ENCODE data around the gene NUP153.
"Not testable (repeated sequence)": the region's sequence is repeated elsewhere in the genome, so short reads cannot be mapped to it uniquely, and the experiment has no call there.

Gene NUP153

GRCh38 chr6:17706580-17707370 lies at the start of gene NUP153:
NUP153 (minus strand) TSS chr6:17706925; CDS start chr6:17706387, 538 bp downstream.
- DNase-seq (ENCODE audit: extremely low read depth in 1 of 2, low read depth in 1 of 2), result peak; percentile 96 to 98

- DNase-seq (ENCODE audit: extremely low read depth in 1 of 2, low read depth in 1 of 2), result no peak
Observed at GRCh38 chr6:17754254-17754653, 47.5 kb upstream of the NUP153 start.

- DNase-seq (ENCODE audit: extremely low read depth in 1 of 2, low read depth in 1 of 2), result not testable (repeated sequence)
Observed at GRCh38 chr6:17745324-17745723, 38.6 kb upstream of the NUP153 start.

- DNase-seq (ENCODE audit: extremely low read depth in 1 of 2, low read depth in 1 of 2), result not testable (repeated sequence)
Observed at GRCh38 chr6:17744757-17745308, 38.1 kb upstream of the NUP153 start.

GRCh38 chr6:17744019-17744756 lies 37.5 kb upstream of the NUP153 start:
- no peak for DNase-seq (ENCODE audit: extremely low read depth in 1 of 2, low read depth in 1 of 2)

- no peak for DNase-seq (ENCODE audit: extremely low read depth in 1 of 2, low read depth in 1 of 2)
Observed at GRCh38 chr6:17741507-17741906, 34.8 kb upstream of the NUP153 start.

GRCh38 chr6:17740559-17741220 lies 34.0 kb upstream of the NUP153 start:
- no peak for DNase-seq (ENCODE audit: extremely low read depth in 1 of 2, low read depth in 1 of 2)

GRCh38 chr6:17737704-17738252 lies 31.1 kb upstream of the NUP153 start:
- no peak for DNase-seq (ENCODE audit: extremely low read depth in 1 of 2, low read depth in 1 of 2)

GRCh38 chr6:17735311-17735710 lies 28.6 kb upstream of the NUP153 start:
- not testable (repeated sequence) for DNase-seq (ENCODE audit: extremely low read depth in 1 of 2, low read depth in 1 of 2)

GRCh38 chr6:17730078-17730704 lies 23.5 kb upstream of the NUP153 start:
- DNase-seq (ENCODE audit: extremely low read depth in 1 of 2, low read depth in 1 of 2), result no peak

GRCh38 chr6:17729223-17730077 lies 22.7 kb upstream of the NUP153 start:
- DNase-seq (ENCODE audit: extremely low read depth in 1 of 2, low read depth in 1 of 2), result no peak

- DNase-seq (ENCODE audit: extremely low read depth in 1 of 2, low read depth in 1 of 2), result no peak
Observed at GRCh38 chr6:17728551-17729222, 22.0 kb upstream of the NUP153 start.

GRCh38 chr6:17725083-17725482 lies 18.4 kb upstream of the NUP153 start:
- no peak for DNase-seq (ENCODE audit: extremely low read depth in 1 of 2, low read depth in 1 of 2)

- no peak for DNase-seq (ENCODE audit: extremely low read depth in 1 of 2, low read depth in 1 of 2)
Observed at GRCh38 chr6:17724341-17724740, 17.6 kb upstream of the NUP153 start.

- no peak for DNase-seq (ENCODE audit: extremely low read depth in 1 of 2, low read depth in 1 of 2)
Observed at GRCh38 chr6:17721671-17722070, 14.9 kb upstream of the NUP153 start.

GRCh38 chr6:17719323-17720041 lies 12.8 kb upstream of the NUP153 start:
- DNase-seq (ENCODE audit: extremely low read depth in 1 of 2, low read depth in 1 of 2), result no peak

GRCh38 chr6:17716221-17716620 lies 9.5 kb upstream of the NUP153 start:
- DNase-seq (ENCODE audit: extremely low read depth in 1 of 2, low read depth in 1 of 2), result no peak

Data from stimulated activated CD8-positive, alpha-beta memory T cell treated with anti-CD3 and anti-CD28 coated beads, Interleukin-7, amount 100 ng/mL, for 48 hours (primary cell).